Body of pancreas (tissue), 4 donors: ENCODE measurements around the gene ZFYVE21. TPM values are rescaled to one million over a fixed set of nuclear protein-coding genes. Genes with fewer than 3 reads are reported as not detected.

ENCODE experiments used
- ATAC-seq: fragments of 150-250 bp; one replicate; pipeline ENCODE4 v1.9.1; 2016
- DNase-seq, 4 donors: peaks; one replicate each; pipeline ENCODE4 v3.0.0-alpha.2; 2019
- H3K27ac ChIP-seq, 4 donors: fragments of 200-600 bp; sonication (generic); 1 replicate in 3 of 4; 2 replicates in 1 of 4; pipeline versions ENCODE4 v1.5.1 to v1.6.1; 2016 to 2019; ENCODE audit warnings: mild to moderate bottlenecking in 1 of 4, mixed read lengths in 1 of 4, moderate library complexity in 1 of 4
- H3K27me3 ChIP-seq, 2 donors: fragments of 200-600 bp; sonication (generic); one replicate each; pipeline ENCODE4 v1.6.0; 2016; ENCODE audit warnings: mild to moderate bottlenecking in 1 of 2
- H3K36me3 ChIP-seq, 2 donors: fragments of 200-600 bp; sonication (generic); replicated peaks in 1 of 2; 2 replicates each; pipeline ENCODE4 v1.5.1; 2016; ENCODE audit warnings: low read depth in 2 of 2; ENCODE audit not compliant: insufficient read depth in 1 of 2
- H3K4me1 ChIP-seq: fragments of 200-600 bp; sonication (generic); one replicate; pipeline ENCODE4 v1.6.0; 2016
- H3K4me3 ChIP-seq, 2 donors: fragments of 200-600 bp; sonication (generic); 1 replicate in 1 of 2; 2 replicates in 1 of 2; pipeline ENCODE4 v1.5.1; 2016 to 2019
- H3K9me3 ChIP-seq, 3 donors: fragments of 200-600 bp; sonication (generic); 1 replicate in 2 of 3; 2 replicates in 1 of 3; pipeline ENCODE4 v1.5.1; 2016
- POLR2A ChIP-seq, 3 donors: fragments of 450-650 bp; IDR thresholded peaks; one replicate each; pipeline ENCODE4 v1.6.1; 2016; ENCODE audit warnings: antibody characterized with exemption in 3 of 3, mild to moderate bottlenecking in 2 of 3
- WGBS, 2 donors: methylation state at CpG; one replicate each; pipeline ENCODE4 v1.1.5; 2017; 5-methylcytosine and 5-hydroxymethylcytosine counted together
- intact Hi-C: fragments of 100-400 bp; cut with DNase I; formaldehyde crosslinking; loops from one replicate; pipeline ENCODE4 v1.15.1; 2023
- total RNA-seq, 2 donors: library from RNA; depleted of rRNA; stranded (reverse); fragments of >200 nt; gene quantifications; one replicate each; pipeline ENCODE4 v1.1.0, GENCODE V29; 2016
- TF ChIP-seq, protein P1 (sequence below), 7 experiments: fragments of 450-650 bp in 4 of 7; fragments of 200-600 bp in 3 of 7; sonication (generic) in 3 of 7; IDR thresholded peaks; one replicate each; pipeline ENCODE4 v1.5.1; 2016 to 2019; ENCODE audit warnings: antibody characterized with exemption in 7 of 7

Gene ZFYVE21
- total RNA-seq, 2 donors from 2014 or later, result 32.9 to 82.4 TPM

DNA sequence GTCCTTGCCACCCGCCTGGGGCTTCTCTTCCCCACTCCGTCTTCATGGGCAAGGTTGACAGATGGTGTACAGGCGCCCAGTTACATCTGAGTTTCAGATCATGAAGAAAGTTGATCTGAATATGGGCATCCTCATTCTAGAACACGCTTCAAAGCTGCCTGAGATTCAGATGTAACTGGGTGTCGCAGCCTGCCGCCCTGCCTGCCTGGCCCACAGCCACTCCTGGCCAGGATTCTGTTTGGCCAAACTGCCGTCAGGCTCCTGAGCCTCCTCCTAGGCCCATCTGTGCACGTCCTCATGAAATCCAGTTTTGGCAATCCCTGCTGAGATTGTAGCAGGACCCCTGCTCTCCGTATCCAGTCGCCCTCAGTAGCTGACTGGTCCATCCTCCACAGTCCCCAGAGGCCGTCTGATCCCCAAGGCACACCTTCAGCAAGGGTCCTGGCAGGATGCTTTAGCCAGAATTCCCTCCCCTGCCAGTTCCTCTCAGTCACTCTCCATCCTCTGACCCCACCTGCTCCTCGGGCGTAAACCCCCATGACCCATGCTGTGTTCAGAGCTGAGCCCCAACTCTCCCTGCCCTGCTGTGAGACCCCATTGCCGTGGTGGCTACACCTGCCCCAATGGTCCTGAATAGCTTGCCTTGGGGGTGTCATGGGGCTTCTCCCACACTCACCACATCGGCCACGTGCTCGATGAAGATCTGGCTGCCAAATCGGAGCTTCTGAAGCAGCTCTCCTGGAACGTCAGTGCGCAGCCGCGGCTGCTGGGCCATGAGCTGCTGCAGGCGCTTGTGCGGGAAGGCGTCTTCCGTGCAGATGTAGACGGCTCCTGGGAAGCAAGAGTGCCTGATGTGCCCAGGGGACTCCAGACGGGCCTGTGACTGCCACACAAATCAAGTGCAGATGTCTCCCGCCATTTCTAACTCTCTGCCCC lies 12.8 kb upstream of the ZFYVE21 start:
- TF ChIP-seq, protein P1, sequence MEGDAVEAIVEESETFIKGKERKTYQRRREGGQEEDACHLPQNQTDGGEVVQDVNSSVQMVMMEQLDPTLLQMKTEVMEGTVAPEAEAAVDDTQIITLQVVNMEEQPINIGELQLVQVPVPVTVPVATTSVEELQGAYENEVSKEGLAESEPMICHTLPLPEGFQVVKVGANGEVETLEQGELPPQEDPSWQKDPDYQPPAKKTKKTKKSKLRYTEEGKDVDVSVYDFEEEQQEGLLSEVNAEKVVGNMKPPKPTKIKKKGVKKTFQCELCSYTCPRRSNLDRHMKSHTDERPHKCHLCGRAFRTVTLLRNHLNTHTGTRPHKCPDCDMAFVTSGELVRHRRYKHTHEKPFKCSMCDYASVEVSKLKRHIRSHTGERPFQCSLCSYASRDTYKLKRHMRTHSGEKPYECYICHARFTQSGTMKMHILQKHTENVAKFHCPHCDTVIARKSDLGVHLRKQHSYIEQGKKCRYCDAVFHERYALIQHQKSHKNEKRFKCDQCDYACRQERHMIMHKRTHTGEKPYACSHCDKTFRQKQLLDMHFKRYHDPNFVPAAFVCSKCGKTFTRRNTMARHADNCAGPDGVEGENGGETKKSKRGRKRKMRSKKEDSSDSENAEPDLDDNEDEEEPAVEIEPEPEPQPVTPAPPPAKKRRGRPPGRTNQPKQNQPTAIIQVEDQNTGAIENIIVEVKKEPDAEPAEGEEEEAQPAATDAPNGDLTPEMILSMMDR (IDR thresholded peaks at IDR 0.05), result no peak
- H3K4me1 ChIP-seq, result peaks cover 15% of the 10 kb centered on the region
- H3K9me3 ChIP-seq, result no peaks in the 10 kb centered on the region
- peaks cover 0 to 1% of the 10 kb centered on the region in 2 donors for H3K36me3 ChIP-seq
- no peak overlapping the region for H3K4me3 ChIP-seq
- DNase-seq (no peak), ATAC-seq (no peak)
- intact Hi-C loops, result no loop called here
- 88 to 93% methylated on average over 20 to 29 of the region's 29 CpGs for WGBS, 2 donors
- no peaks in the 10 kb centered on the region for H3K27me3 ChIP-seq
- no peak overlapping the region for H3K27ac ChIP-seq

DNA sequence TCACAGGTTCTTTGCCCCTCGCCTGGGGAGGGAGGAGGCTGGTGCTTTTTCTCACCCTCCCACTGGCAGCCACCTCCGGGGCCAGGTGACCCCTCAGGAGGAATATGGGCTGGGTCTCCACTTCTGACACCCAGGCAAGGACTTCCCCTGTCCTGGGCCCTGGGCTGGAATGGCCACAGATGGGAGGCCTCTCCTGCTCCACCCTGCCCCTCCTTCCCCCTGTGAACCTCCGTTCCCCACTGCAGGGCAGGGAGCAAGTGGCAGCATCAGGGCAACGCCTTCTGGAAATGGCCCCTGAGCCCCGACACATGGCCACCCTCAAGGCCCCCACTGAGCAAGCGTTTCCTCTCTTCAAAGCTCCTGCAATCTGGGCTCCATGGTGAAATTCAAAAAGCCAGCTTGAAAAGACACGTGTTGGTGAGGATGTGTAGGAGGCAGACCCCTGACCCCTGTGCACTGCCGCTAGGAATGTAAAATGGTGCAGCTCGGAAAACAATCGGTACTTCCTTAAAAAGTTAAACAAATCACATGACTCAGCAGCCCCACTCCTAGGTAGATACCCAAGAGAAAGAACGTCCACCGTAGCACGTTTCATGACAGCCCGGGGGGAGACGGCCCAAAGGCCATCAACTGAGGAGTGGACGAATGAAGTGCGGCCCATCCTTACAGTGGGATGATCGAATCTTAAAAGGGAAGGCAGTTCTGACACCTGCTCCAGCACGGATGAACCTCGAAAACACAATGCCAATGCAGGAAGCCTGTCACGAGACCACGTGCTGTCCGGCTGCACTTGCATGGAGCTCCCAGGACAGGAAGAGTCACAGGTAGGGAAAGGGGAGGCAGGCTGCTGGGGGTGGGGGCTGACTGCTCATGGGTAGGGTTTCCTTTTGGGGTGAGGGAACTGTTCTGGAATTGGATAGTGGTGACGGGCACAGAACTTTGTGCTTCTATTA lies 11.9 kb upstream of the ZFYVE21 start:
- WGBS, 2 donors, result 81 to 83% methylated on average over 24 of the region's 24 CpGs
- Histone ChIP-seq H3K9me3 (no peaks in the 10 kb centered on the region), H3K36me3 (peaks cover 0 to 1% of the 10 kb centered on the region in 2 donors), H3K4me1 (peaks cover 12% of the 10 kb centered on the region), H3K27me3 (no peaks in the 10 kb centered on the region), H3K4me3 (no peak overlapping the region), H3K27ac (no peak overlapping the region)
- intact Hi-C loops, result no loop called here
- DNase-seq (no peak), ATAC-seq (no peak)
- TF ChIP-seq, protein P1 (IDR thresholded peaks at IDR 0.05), result no peak
- TF ChIP-seq POLR2A (IDR thresholded peaks at IDR 0.05), result no peak

DNA sequence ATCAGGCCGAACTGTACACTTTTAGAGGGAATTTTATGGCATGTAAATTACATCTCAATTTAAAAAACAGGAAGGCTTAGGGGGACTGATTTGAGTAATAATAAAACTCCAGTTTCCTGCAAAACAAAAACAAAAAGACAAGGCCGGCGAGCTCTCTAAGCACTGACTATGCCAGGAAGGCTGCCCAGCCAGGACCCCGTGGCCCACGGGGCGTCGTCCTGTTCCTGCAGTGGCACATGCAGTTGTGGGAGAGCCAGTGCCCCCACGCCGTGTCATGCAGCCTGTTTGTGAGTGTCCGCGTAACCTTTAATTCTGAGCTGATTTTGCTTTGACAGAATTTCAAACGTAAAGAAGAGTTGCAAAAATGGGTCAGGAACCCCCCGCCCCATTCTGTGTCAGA lies 10.9 kb upstream of the ZFYVE21 start:
- Histone ChIP-seq H3K36me3 (peaks cover 0 to 1% of the 10 kb centered on the region in 2 donors), H3K27ac (peak overlapping the region in 2 of 4 donors; percentile 59 to 70), H3K4me3 (no peak overlapping the region), H3K27me3 (no peaks in the 10 kb centered on the region), H3K4me1 (peaks cover 9% of the 10 kb centered on the region), H3K9me3 (no peaks in the 10 kb centered on the region)
- no peak for TF ChIP-seq POLR2A (IDR thresholded peaks at IDR 0.05)
- TF ChIP-seq, protein P1 (IDR thresholded peaks at IDR 0.05), result no peak
- 78 to 86% methylated on average over 13 of the region's 13 CpGs for WGBS, 2 donors
- intact Hi-C loops, result no loop called here
- no peak for DNase-seq
- ATAC-seq, result no peak

DNA sequence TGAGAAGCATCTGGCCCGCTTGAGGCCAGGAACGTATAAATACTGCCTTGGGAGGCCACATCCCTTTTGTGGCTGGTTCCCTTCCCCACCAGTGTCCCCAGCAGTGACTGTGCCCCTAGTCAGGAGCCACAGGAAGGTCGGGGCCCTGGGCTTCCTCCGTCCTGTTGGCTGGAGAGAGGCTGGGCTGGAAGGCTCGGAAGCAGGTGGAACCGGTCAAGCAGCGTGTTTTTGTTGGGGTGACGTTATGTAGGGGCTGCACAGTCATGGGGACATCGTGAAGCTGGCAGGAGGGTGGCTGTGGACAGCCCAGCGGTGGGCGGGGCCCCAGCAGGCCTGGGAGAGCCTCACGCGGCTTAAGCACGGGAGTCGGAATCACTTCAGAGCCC lies 10.5 kb upstream of the ZFYVE21 start:
- peaks cover 0 to 1% of the 10 kb centered on the region in 2 donors for H3K36me3 ChIP-seq
- peak overlapping the region in 2 of 4 donors; percentile 59 to 70 for H3K27ac ChIP-seq
- no peak overlapping the region for H3K4me3 ChIP-seq
- no peaks in the 10 kb centered on the region for H3K27me3 ChIP-seq
- ATAC-seq (peak; percentile 63), DNase-seq (peak in 3 of 4 donors; percentile 48 to 59 (median 59))
- intact Hi-C loops, result no loop called here
- H3K9me3 ChIP-seq, result no peaks in the 10 kb centered on the region
- 68 to 85% methylated on average over 12 to 15 of the region's 15 CpGs for WGBS, 2 donors
- H3K4me1 ChIP-seq, result peaks cover 9% of the 10 kb centered on the region
- TF ChIP-seq, protein P1 (IDR thresholded peaks at IDR 0.05), result no peak
- TF ChIP-seq POLR2A (IDR thresholded peaks at IDR 0.05), result no peak
